HUES48 (cell line): Measurements from ENCODE around the gene PCMT1.
"Not testable (repeated sequence)": the region's sequence is repeated elsewhere in the genome, so short reads cannot be mapped to it uniquely, and the experiment has no call there.

Experiments
- H3K27ac ChIP-seq: one replicate; pipeline ENCODE4 v1.7.0; 2013; ENCODE audit warnings: low read depth, low read length, inconsistent platforms
- H3K27me3 ChIP-seq: 2 replicates; pipeline ENCODE4 v1.6.1; 2013; ENCODE audit warnings: mild to moderate bottlenecking, low read length; ENCODE audit not compliant: control insufficient read depth, insufficient read depth
- H3K36me3 ChIP-seq: 2 replicates; pipeline ENCODE4 v1.6.1; 2013; ENCODE audit warnings: low read length; ENCODE audit not compliant: control insufficient read depth, insufficient read depth
- H3K4me1 ChIP-seq: 2 replicates; pipeline ENCODE4 v1.6.1; 2013; ENCODE audit warnings: mild to moderate bottlenecking, low read length; ENCODE audit not compliant: control insufficient read depth, insufficient read depth
- H3K4me3 ChIP-seq: 2 replicates; pipeline ENCODE4 v1.5.1; 2013; ENCODE audit warnings: mild to moderate bottlenecking, low read depth, low read length
- H3K9ac ChIP-seq: 2 replicates; pipeline ENCODE4 v1.6.1; 2013; ENCODE audit warnings: mild to moderate bottlenecking, low read depth, low read length, moderate library complexity
- H3K9me3 ChIP-seq: 2 replicates; pipeline ENCODE4 v1.6.1; 2013; ENCODE audit warnings: low read length; ENCODE audit not compliant: control insufficient read depth, insufficient read depth

Gene PCMT1

GRCh38 chr6:149844036-149844435 is 94.5 kb downstream of the PCMT1 start:
- not testable (repeated sequence) for H3K9me3 ChIP-seq

DNA sequence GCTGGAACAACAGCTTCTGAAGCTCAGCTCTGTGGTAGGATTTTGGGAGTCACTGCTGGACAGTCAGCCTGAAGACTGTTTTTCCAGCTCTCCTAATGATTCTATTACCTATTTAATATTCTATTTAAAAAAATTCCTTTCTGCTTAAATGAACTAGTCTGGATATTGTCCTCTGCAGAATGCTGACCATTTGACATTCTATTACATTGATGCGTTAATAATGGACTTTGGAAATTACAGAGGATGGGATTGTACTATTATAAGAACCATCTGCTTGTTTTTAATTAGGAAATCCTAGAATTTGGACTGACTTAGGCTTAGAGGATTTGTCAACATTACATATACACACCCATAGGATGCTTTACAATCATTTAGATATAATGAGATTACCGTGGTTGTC is 94.9 kb downstream of the PCMT1 start:
- no peaks in the 10 kb centered on the region for H3K4me1 ChIP-seq

More at GRCh38 chr6:149844036-149844435, 94.5 kb downstream of the PCMT1 start:
- H3K27ac ChIP-seq, H3K4me1 ChIP-seq, H3K4me3 ChIP-seq, H3K9ac ChIP-seq, H3K27me3 ChIP-seq, H3K36me3 ChIP-seq: not testable (repeated sequence)

GRCh38 chr6:149845549-149845948 is 96.0 kb downstream of the PCMT1 start:
- H3K9ac ChIP-seq, result no peak overlapping the region
- no peak overlapping the region for H3K27ac ChIP-seq
- no peaks in the 10 kb centered on the region for H3K9me3 ChIP-seq
- H3K4me1 ChIP-seq, result no peaks in the 10 kb centered on the region
- H3K27me3 ChIP-seq, result no peaks in the 10 kb centered on the region
- no peak overlapping the region for H3K4me3 ChIP-seq
- no peaks in the 10 kb centered on the region for H3K36me3 ChIP-seq

More for the DNA sequence above, 94.9 kb downstream of the PCMT1 start:
- Histone ChIP-seq H3K9me3 (no peaks in the 10 kb centered on the region), H3K36me3 (no peaks in the 10 kb centered on the region), H3K27me3 (no peaks in the 10 kb centered on the region), H3K4me3 (no peak overlapping the region), H3K9ac (no peak overlapping the region), H3K27ac (no peak overlapping the region)

- Histone ChIP-seq H3K4me1 (no peaks in the 10 kb centered on the region), H3K27ac (no peak overlapping the region)
These were observed 96.8 kb downstream of the PCMT1 start for GRCh38 chr6:149846321-149846720.

DNA sequence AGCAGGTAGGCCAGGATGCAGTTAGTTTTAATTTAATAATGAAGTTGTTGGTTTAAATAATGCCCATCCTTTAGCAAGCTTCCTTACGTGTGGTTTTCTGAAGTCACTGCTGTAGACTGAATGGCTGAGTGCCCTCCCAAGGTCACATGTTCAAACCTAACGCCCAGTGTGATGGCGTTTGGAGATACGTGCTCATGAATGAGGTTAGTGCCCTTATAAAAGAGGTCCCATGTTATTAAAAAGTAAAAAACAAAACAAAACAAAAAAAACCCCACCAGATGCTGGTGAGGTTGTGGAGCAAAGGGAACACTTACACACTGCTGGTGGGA is 98.4 kb downstream of the PCMT1 start:
- Histone ChIP-seq H3K36me3 (no peaks in the 10 kb centered on the region), H3K9ac (no peak overlapping the region), H3K27ac (no peak overlapping the region), H3K4me1 (no peaks in the 10 kb centered on the region), H3K4me3 (no peak overlapping the region), H3K9me3 (no peaks in the 10 kb centered on the region), H3K27me3 (no peaks in the 10 kb centered on the region)

More at GRCh38 chr6:149846321-149846720, 96.8 kb downstream of the PCMT1 start:
- H3K4me3 ChIP-seq, result no peak overlapping the region
- no peaks in the 10 kb centered on the region for H3K9me3 ChIP-seq
- H3K9ac ChIP-seq, result no peak overlapping the region
- no peaks in the 10 kb centered on the region for H3K36me3 ChIP-seq
- no peaks in the 10 kb centered on the region for H3K27me3 ChIP-seq

GRCh38 chr6:149848343-149848742 is 98.8 kb downstream of the PCMT1 start:
- H3K27me3 ChIP-seq, H3K9ac ChIP-seq, H3K9me3 ChIP-seq, H3K4me3 ChIP-seq, H3K27ac ChIP-seq, H3K4me1 ChIP-seq, H3K36me3 ChIP-seq: not testable (repeated sequence)

DNA sequence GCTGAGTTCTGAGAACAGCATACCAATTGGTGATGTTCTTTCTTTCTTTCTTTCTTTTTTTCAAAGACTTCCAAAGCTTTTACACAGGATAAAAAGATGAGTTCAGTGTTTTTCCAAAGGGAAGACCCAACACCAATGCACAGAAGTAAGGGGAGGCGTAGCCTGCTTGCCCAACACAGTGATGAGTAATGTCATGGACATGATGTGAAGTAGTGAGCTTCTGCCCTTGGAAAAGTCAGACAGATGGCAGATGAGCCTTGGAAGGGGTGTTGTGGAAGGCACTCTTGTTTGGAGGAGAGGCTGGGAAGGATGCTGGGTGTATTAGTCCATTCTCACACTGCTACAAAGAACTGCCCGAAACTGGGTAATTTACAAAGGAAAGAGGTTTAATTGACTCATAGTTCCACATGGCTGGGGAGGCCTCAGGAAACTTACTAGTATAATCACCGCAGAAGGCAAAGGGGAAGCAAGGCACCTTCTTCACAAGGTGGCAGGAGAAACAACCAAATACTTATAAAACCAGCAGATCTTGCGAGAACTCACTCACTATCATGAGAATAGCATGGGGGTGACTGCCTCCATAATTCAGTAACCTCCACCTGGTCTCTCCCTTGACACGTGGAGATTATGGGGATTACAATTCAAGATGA is 102.0 kb downstream of the PCMT1 start:
- Histone ChIP-seq H3K9ac (no peak overlapping the region), H3K4me3 (no peak overlapping the region), H3K27me3 (no peaks in the 10 kb centered on the region), H3K4me1 (peaks cover 16% of the 10 kb centered on the region), H3K27ac (no peak overlapping the region), H3K9me3 (no peaks in the 10 kb centered on the region), H3K36me3 (no peaks in the 10 kb centered on the region)

- no peaks in the 10 kb centered on the region for H3K9me3 ChIP-seq
- H3K4me1 ChIP-seq, result peaks cover 16% of the 10 kb centered on the region
- H3K9ac ChIP-seq, result no peak overlapping the region
- no peak overlapping the region for H3K27ac ChIP-seq
- H3K4me3 ChIP-seq, result no peak overlapping the region
- H3K36me3 ChIP-seq, result no peaks in the 10 kb centered on the region
- H3K27me3 ChIP-seq, result no peaks in the 10 kb centered on the region
These were observed 102.6 kb downstream of the PCMT1 start for GRCh38 chr6:149852180-149852579.

- Histone ChIP-seq H3K4me3 (no peak overlapping the region), H3K9me3 (no peaks in the 10 kb centered on the region), H3K36me3 (no peaks in the 10 kb centered on the region), H3K4me1 (peaks cover 16% of the 10 kb centered on the region), H3K27me3 (no peaks in the 10 kb centered on the region), H3K9ac (no peak overlapping the region), H3K27ac (no peak overlapping the region)
These were observed 103.3 kb downstream of the PCMT1 start for GRCh38 chr6:149852881-149853280.

- H3K4me3 ChIP-seq, H3K27me3 ChIP-seq, H3K36me3 ChIP-seq, H3K9ac ChIP-seq, H3K27ac ChIP-seq, H3K9me3 ChIP-seq: not testable (repeated sequence)
- peaks cover 16% of the 10 kb centered on the region for H3K4me1 ChIP-seq
These were observed 104.5 kb downstream of the PCMT1 start for GRCh38 chr6:149854017-149854416.

- H3K9ac ChIP-seq, result no peak overlapping the region
- peaks cover 16% of the 10 kb centered on the region for H3K4me1 ChIP-seq
- peak overlapping the region; percentile 29 for H3K27ac ChIP-seq
- H3K27me3 ChIP-seq, result no peaks in the 10 kb centered on the region
- no peaks in the 10 kb centered on the region for H3K9me3 ChIP-seq
- H3K4me3 ChIP-seq, result no peak overlapping the region
- no peaks in the 10 kb centered on the region for H3K36me3 ChIP-seq
These were observed 105.0 kb downstream of the PCMT1 start for GRCh38 chr6:149854532-149854931.
